Measurements from ENCODE around the gene STK25.

DNA sequence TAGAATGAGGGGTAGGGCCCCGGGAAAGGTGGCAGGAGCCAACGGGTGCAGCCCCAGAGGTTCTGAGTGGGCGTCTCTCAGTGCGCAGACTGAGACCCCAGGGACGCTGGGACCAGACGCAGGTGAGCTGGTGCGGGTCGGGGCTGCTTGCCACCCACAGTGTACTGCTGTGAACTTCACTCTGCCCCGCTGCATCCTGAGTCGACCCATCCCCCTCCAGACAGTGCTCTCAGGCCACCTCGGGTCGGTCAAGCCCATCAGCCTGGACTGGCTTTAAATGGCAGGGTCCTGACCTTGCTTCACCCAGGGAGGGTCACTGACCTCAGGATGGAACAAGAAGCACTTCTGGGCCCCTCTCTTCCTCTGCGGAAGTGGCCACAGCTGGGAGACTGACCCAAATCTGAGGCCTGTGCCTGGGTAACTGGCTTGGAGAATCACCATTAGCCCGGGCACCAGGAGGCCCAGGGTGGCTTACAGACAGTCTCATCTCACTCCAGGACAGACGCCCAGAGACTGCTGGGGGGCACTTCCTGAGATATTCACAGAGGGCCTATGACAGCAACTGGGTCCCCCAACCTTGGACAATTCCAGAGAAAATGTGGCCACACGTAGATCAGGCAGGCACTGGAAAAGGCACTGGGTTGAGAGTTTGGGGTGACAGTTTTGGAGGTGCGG is 26.5 kb upstream of the STK25 start:
- no peak for TF ChIP-seq SMC3 (conservative IDR thresholded peaks at IDR 0.05; ENCODE audit: poor library complexity)
- no peak for TF ChIP-seq EP300 (conservative IDR thresholded peaks at IDR 0.05; ENCODE audit: poor library complexity, severe bottlenecking)
- TF ChIP-seq, protein P1, sequence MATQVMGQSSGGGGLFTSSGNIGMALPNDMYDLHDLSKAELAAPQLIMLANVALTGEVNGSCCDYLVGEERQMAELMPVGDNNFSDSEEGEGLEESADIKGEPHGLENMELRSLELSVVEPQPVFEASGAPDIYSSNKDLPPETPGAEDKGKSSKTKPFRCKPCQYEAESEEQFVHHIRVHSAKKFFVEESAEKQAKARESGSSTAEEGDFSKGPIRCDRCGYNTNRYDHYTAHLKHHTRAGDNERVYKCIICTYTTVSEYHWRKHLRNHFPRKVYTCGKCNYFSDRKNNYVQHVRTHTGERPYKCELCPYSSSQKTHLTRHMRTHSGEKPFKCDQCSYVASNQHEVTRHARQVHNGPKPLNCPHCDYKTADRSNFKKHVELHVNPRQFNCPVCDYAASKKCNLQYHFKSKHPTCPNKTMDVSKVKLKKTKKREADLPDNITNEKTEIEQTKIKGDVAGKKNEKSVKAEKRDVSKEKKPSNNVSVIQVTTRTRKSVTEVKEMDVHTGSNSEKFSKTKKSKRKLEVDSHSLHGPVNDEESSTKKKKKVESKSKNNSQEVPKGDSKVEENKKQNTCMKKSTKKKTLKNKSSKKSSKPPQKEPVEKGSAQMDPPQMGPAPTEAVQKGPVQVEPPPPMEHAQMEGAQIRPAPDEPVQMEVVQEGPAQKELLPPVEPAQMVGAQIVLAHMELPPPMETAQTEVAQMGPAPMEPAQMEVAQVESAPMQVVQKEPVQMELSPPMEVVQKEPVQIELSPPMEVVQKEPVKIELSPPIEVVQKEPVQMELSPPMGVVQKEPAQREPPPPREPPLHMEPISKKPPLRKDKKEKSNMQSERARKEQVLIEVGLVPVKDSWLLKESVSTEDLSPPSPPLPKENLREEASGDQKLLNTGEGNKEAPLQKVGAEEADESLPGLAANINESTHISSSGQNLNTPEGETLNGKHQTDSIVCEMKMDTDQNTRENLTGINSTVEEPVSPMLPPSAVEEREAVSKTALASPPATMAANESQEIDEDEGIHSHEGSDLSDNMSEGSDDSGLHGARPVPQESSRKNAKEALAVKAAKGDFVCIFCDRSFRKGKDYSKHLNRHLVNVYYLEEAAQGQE (IDR thresholded peaks at IDR 0.05; ENCODE audit: borderline replicate concordance) = no peak
- TF ChIP-seq, protein P2, sequence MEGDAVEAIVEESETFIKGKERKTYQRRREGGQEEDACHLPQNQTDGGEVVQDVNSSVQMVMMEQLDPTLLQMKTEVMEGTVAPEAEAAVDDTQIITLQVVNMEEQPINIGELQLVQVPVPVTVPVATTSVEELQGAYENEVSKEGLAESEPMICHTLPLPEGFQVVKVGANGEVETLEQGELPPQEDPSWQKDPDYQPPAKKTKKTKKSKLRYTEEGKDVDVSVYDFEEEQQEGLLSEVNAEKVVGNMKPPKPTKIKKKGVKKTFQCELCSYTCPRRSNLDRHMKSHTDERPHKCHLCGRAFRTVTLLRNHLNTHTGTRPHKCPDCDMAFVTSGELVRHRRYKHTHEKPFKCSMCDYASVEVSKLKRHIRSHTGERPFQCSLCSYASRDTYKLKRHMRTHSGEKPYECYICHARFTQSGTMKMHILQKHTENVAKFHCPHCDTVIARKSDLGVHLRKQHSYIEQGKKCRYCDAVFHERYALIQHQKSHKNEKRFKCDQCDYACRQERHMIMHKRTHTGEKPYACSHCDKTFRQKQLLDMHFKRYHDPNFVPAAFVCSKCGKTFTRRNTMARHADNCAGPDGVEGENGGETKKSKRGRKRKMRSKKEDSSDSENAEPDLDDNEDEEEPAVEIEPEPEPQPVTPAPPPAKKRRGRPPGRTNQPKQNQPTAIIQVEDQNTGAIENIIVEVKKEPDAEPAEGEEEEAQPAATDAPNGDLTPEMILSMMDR (IDR thresholded peaks at IDR 0.05; ENCODE audit: poor library complexity, severe bottlenecking) = no peak
- TF ChIP-seq POLR2AphosphoS5 (IDR thresholded peaks at IDR 0.05) = no peak
- no peak for TF ChIP-seq RAD21 (conservative IDR thresholded peaks at IDR 0.05)
- TF ChIP-seq EZH2 (IDR thresholded peaks at IDR 0.05; ENCODE audit: borderline replicate concordance, insufficient read depth, low read length, poor library complexity, severe bottlenecking) = no peak
- no peak for TF ChIP-seq TAF1 (IDR thresholded peaks at IDR 0.05; ENCODE audit: low read depth)
